Keratinocyte (primary cell): ENCODE results near the gene SMAD5.

ENCODE experiments used
- EZH2 ChIP-seq: IDR thresholded peaks from one replicate; pipeline ENCODE4 v1.6.1; 2012; ENCODE audit warnings: inconsistent platforms, mild to moderate bottlenecking, low read length, moderate library complexity
- TF ChIP-seq, protein P1 (sequence below), 3 experiments: IDR thresholded peaks in 1 of 3; conservative IDR thresholded peaks in 1 of 3; optimal IDR thresholded peaks in 1 of 3; 2 replicates in 2 of 3; 3 replicates in 1 of 3; pipeline versions ENCODE3 to v1.5.1; 2011; ENCODE audit warnings: low read length in 3 of 3, mild to moderate bottlenecking in 3 of 3, moderate library complexity in 2 of 3, control low read depth in 1 of 3, inconsistent platforms in 1 of 3; ENCODE audit not compliant: insufficient read depth in 2 of 3; ENCODE audit errors: extremely low read depth in 1 of 3

DNA sequence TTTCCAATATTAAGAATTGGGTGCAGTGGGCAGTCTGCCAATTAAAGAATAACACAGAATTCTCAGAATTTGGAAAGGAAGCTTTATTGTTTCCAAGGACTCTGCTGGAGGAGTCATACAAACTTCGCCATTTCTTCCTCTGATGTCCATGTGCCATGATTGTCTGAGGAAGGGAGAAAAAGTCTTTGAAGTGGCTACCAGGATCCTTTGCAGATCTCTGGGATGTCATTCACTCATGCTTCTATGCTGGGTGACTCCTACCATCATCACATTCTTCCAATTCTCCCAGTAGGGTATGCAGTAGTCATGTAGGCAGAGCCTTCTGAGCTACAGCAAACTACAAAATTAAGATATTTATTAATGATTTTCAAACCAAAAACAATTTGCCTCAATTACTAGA, 3.2 kb upstream of the SMAD5 start:
- TF ChIP-seq, protein P1, sequence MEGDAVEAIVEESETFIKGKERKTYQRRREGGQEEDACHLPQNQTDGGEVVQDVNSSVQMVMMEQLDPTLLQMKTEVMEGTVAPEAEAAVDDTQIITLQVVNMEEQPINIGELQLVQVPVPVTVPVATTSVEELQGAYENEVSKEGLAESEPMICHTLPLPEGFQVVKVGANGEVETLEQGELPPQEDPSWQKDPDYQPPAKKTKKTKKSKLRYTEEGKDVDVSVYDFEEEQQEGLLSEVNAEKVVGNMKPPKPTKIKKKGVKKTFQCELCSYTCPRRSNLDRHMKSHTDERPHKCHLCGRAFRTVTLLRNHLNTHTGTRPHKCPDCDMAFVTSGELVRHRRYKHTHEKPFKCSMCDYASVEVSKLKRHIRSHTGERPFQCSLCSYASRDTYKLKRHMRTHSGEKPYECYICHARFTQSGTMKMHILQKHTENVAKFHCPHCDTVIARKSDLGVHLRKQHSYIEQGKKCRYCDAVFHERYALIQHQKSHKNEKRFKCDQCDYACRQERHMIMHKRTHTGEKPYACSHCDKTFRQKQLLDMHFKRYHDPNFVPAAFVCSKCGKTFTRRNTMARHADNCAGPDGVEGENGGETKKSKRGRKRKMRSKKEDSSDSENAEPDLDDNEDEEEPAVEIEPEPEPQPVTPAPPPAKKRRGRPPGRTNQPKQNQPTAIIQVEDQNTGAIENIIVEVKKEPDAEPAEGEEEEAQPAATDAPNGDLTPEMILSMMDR (optimal IDR thresholded peaks at IDR 0.05 in 1 of 3, IDR thresholded peaks at IDR 0.05 in 1 of 3, conservative IDR thresholded peaks at IDR 0.05 in 1 of 3; ENCODE audit: extremely low read depth in 1 of 3, insufficient read depth in 2 of 3, low read length in 3 of 3), result no peak
- TF ChIP-seq EZH2, result no peak
